GM18505 (cell line): ENCODE measurements around the gene RNF38.
"Not testable (repeated sequence)": the region's sequence is repeated elsewhere in the genome, so short reads cannot be mapped to it uniquely, and the experiment has no call there.

ENCODE experiments used
- ATAC-seq: cut with Tn5 transposase; IDR thresholded peaks from one replicate; pipeline ENCODE4 v1.9.1; 2021; ENCODE audit not compliant: unreplicated experiment
- POLR2A ChIP-seq: IDR thresholded peaks from 4 replicates; pipeline ENCODE4 v1.6.1; 2011; ENCODE audit warnings: borderline replicate concordance; ENCODE audit not compliant: insufficient read depth, insufficient read length; ENCODE audit errors: extremely low read depth

Gene RNF38

GRCh38 chr9:36336131-36336907 is 63.8 kb downstream of the RNF38 start:
- no peak for ATAC-seq
- TF ChIP-seq POLR2A, result no peak

GRCh38 chr9:36332006-36332405 is 68.1 kb downstream of the RNF38 start:
- no peak for ATAC-seq

GRCh38 chr9:36328798-36329411 is 71.2 kb downstream of the RNF38 start:
- no peak for TF ChIP-seq POLR2A

More at GRCh38 chr9:36332006-36332405, 68.1 kb downstream of the RNF38 start:
- TF ChIP-seq POLR2A, result no peak

GRCh38 chr9:36325081-36325828 is 74.8 kb downstream of the RNF38 start:
- ATAC-seq, result no peak
- no peak for TF ChIP-seq POLR2A

More at GRCh38 chr9:36328798-36329411, 71.2 kb downstream of the RNF38 start:
- ATAC-seq, result no peak

GRCh38 chr9:36323926-36324325 is 76.1 kb downstream of the RNF38 start:
- no peak for TF ChIP-seq POLR2A
- no peak for ATAC-seq

GRCh38 chr9:36322462-36322861 is 77.6 kb downstream of the RNF38 start:
- TF ChIP-seq POLR2A, result no peak
- no peak for ATAC-seq

- not testable (repeated sequence) for ATAC-seq
Measured at GRCh38 chr9:36321903-36322302, 78.2 kb downstream of the RNF38 start.

GRCh38 chr9:36320466-36320865 is 79.6 kb downstream of the RNF38 start:
- TF ChIP-seq POLR2A, result no peak
- ATAC-seq, result no peak

GRCh38 chr9:36319806-36320205 is 80.3 kb downstream of the RNF38 start:
- no peak for TF ChIP-seq POLR2A
- ATAC-seq, result no peak

- no peak for ATAC-seq
- TF ChIP-seq POLR2A, result no peak
Measured at GRCh38 chr9:36319183-36319582, 80.9 kb downstream of the RNF38 start.

GRCh38 chr9:36318212-36318802 is 81.8 kb downstream of the RNF38 start:
- TF ChIP-seq POLR2A, result no peak
- ATAC-seq, result no peak

- no peak for ATAC-seq
- no peak for TF ChIP-seq POLR2A
Measured at GRCh38 chr9:36317766-36318165, 82.3 kb downstream of the RNF38 start.

GRCh38 chr9:36316611-36317317 is 83.3 kb downstream of the RNF38 start:
- TF ChIP-seq POLR2A, result no peak
- ATAC-seq, result no peak

GRCh38 chr9:36316049-36316448 is 84.0 kb downstream of the RNF38 start:
- ATAC-seq, result no peak
- TF ChIP-seq POLR2A, result no peak

- no peak for TF ChIP-seq POLR2A
Measured at GRCh38 chr9:36315283-36315682, 84.8 kb downstream of the RNF38 start.

More at GRCh38 chr9:36315283-36315682, 84.8 kb downstream of the RNF38 start:
- ATAC-seq, result no peak
